HG03103 (cell line): ENCODE measurements around the gene MAGI2.
"Not testable (repeated sequence)": the region's sequence is repeated elsewhere in the genome, so short reads cannot be mapped to it uniquely, and the experiment has no call there.

ENCODE experiments used
- ATAC-seq: cut with Tn5 transposase; IDR thresholded peaks from one replicate; pipeline ENCODE4 v1.9.1; 2021; ENCODE audit warnings: low read depth; ENCODE audit not compliant: unreplicated experiment

Gene MAGI2

GRCh38 chr7:78970440-78970916, 483.0 kb downstream of the MAGI2 start:
- ATAC-seq = no peak

- ATAC-seq = no peak
Measured at GRCh38 chr7:78968951-78969350, 484.5 kb downstream of the MAGI2 start.

GRCh38 chr7:78967561-78967960, 485.9 kb downstream of the MAGI2 start:
- not testable (repeated sequence) for ATAC-seq

GRCh38 chr7:78967046-78967445, 486.4 kb downstream of the MAGI2 start:
- no peak for ATAC-seq

- no peak for ATAC-seq
Measured at GRCh38 chr7:78959477-78959876, 494.0 kb downstream of the MAGI2 start.

GRCh38 chr7:78955329-78955728, 498.1 kb downstream of the MAGI2 start:
- ATAC-seq = no peak

GRCh38 chr7:78953726-78954363, 499.6 kb downstream of the MAGI2 start:
- ATAC-seq = no peak

- no peak for ATAC-seq
Measured at GRCh38 chr7:78953090-78953489, 500.4 kb downstream of the MAGI2 start.

- ATAC-seq = no peak
Measured at GRCh38 chr7:78939669-78940068, 513.8 kb downstream of the MAGI2 start.

GRCh38 chr7:78924581-78924980, 528.9 kb downstream of the MAGI2 start:
- ATAC-seq = no peak

- no peak for ATAC-seq
Measured at GRCh38 chr7:78912781-78913180, 540.7 kb downstream of the MAGI2 start.

- ATAC-seq = no peak
Measured at GRCh38 chr7:78906735-78907134, 546.7 kb downstream of the MAGI2 start.

- no peak for ATAC-seq
Measured at GRCh38 chr7:78905436-78905835, 548.0 kb downstream of the MAGI2 start.

GRCh38 chr7:78904983-78905382, 548.5 kb downstream of the MAGI2 start:
- ATAC-seq = no peak

GRCh38 chr7:78901566-78901965, 551.9 kb downstream of the MAGI2 start:
- no peak for ATAC-seq

- ATAC-seq = no peak
Measured at GRCh38 chr7:78900806-78901205, 552.7 kb downstream of the MAGI2 start.

GRCh38 chr7:78895393-78895792, 558.1 kb downstream of the MAGI2 start:
- no peak for ATAC-seq

GRCh38 chr7:78879206-78879605, 574.3 kb downstream of the MAGI2 start:
- ATAC-seq = no peak

GRCh38 chr7:78873117-78873516, 580.4 kb downstream of the MAGI2 start:
- no peak for ATAC-seq

GRCh38 chr7:78864339-78864738, 589.1 kb downstream of the MAGI2 start:
- ATAC-seq = no peak

GRCh38 chr7:78863281-78863680, 590.2 kb downstream of the MAGI2 start:
- ATAC-seq = no peak

GRCh38 chr7:78862411-78862900, 591.0 kb downstream of the MAGI2 start:
- no peak for ATAC-seq

GRCh38 chr7:78852951-78853350, 600.5 kb downstream of the MAGI2 start:
- no peak for ATAC-seq
